GM12891 (cell line): ENCODE data around the gene ABLIM2.

ENCODE experiments used
- PAX5 ChIP-seq: IDR thresholded peaks from 2 replicates; pipeline ENCODE4 v1.6.1; 2011; ENCODE audit warnings: low read length, moderate library complexity, mild to moderate bottlenecking; ENCODE audit not compliant: insufficient read depth, severe bottlenecking
- POLR2A ChIP-seq: IDR thresholded peaks from 2 replicates; pipeline ENCODE4 v1.6.1; 2011; ENCODE audit warnings: low read depth, low read length, control low read depth
- POLR2AphosphoS5 ChIP-seq: IDR thresholded peaks from 2 replicates; pipeline ENCODE4 v1.6.1; 2011; ENCODE audit warnings: low read depth, low read length, control low read depth
- SPI1 ChIP-seq: IDR thresholded peaks from 2 replicates; pipeline ENCODE4 v1.6.1; 2011; ENCODE audit warnings: low read depth, low read length, control low read depth

DNA sequence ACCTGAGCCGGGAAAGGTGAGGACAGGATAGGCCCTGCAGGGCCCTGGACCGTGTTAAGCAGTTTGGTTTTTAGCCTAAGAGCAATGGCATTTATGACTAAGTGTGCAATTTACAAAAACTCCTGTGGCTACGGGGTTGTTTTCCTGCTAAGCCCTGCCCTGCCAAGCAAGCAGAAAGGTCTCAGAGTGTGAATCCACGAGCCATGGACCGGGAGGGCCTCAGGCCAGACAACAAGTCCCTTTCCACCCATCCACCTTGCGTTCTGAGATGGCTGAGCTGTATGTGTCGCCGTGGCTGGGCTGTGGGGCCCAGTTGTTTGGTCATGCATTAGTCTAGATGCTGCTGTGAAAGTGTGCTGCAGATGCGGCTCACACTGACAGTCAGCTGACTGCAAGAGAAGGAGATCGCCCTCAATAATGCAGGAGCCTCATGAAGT is 185.1 kb downstream of the ABLIM2 start:
- TF ChIP-seq POLR2AphosphoS5 (no peak), POLR2A (no peak), PAX5 (no peak), SPI1 (no peak)
